Vagina (tissue), 2 donors: ENCODE data around the gene ZNF562. TPM values are rescaled to one million over a fixed set of nuclear protein-coding genes. Genes with fewer than 3 reads are reported as not detected.
"Not testable (repeated sequence)": the region's sequence is repeated elsewhere in the genome, so short reads cannot be mapped to it uniquely, and the experiment has no call there.

Experiments
- DNase-seq, 2 donors: peaks; one replicate each; pipeline ENCODE4 v3.0.0-alpha.2; 2017; ENCODE audit errors: extremely low spot score in 2 of 2
- H3K27ac ChIP-seq: fragments of 200-600 bp; sonication (generic); one replicate; pipeline ENCODE4 v1.5.1; 2019
- H3K27me3 ChIP-seq: fragments of 200-600 bp; sonication (generic); one replicate; pipeline ENCODE4 v1.5.1; 2019
- H3K36me3 ChIP-seq, 2 donors: fragments of 200-600 bp; sonication (generic); one replicate each; pipeline ENCODE4 v1.5.1; 2017 to 2019
- H3K4me1 ChIP-seq: fragments of 200-600 bp; sonication (generic); one replicate; pipeline ENCODE4 v1.5.1; 2019
- H3K4me3 ChIP-seq, 2 donors: fragments of 200-600 bp; sonication (generic); 1 replicate in 1 of 2; 2 replicates in 1 of 2; pipeline ENCODE4 v1.5.1; 2016 to 2019
- H3K9me3 ChIP-seq: fragments of 200-600 bp; sonication (generic); one replicate; pipeline ENCODE4 v1.5.1; 2019
- CTCF ChIP-seq, 3 experiments: fragments of 450-650 bp in 2 of 3; fragments of 200-600 bp in 1 of 3; sonication (generic) in 1 of 3; IDR thresholded peaks; one replicate each; pipeline ENCODE4 v1.5.1; 2017 to 2019; ENCODE audit warnings: antibody characterized with exemption in 3 of 3, mild to moderate bottlenecking in 2 of 3, moderate library complexity in 2 of 3
- POLR2A ChIP-seq, 2 donors: fragments of 450-650 bp; IDR thresholded peaks; one replicate each; pipeline ENCODE4 v1.6.1; 2017; ENCODE audit warnings: antibody characterized with exemption in 2 of 2, mild to moderate bottlenecking in 2 of 2, moderate library complexity in 2 of 2
- POLR2AphosphoS5 ChIP-seq, 2 donors: sonication (generic); formaldehyde crosslinking; IDR thresholded peaks; one replicate each; pipeline ENCODE4 v1.9.0; 2017; ENCODE audit warnings: antibody characterized with exemption in 2 of 2, mild to moderate bottlenecking in 2 of 2, low read depth in 1 of 2; ENCODE audit not compliant: insufficient read depth in 1 of 2
- intact Hi-C: fragments of 100-400 bp; cut with DNase I; formaldehyde crosslinking; loops from one replicate; pipeline ENCODE4 v1.15.1; 2023
- total RNA-seq: library from RNA; depleted of rRNA; stranded (reverse); fragments of >200 nt; gene quantifications from one replicate; pipeline ENCODE4 v1.2.3, GENCODE V29; 2016

ZNF562 gene
- total RNA-seq, 1 donor from 2014 or later, result 36.3 TPM

GRCh38 chr19:9658769-9659168 is 16.1 kb downstream of the ZNF562 start:
- TF ChIP-seq CTCF (IDR thresholded peaks at IDR 0.05) (no peak), POLR2AphosphoS5 (IDR thresholded peaks at IDR 0.05; ENCODE audit: insufficient read depth in 1 of 2, low read depth in 1 of 2) (no peak), POLR2A (IDR thresholded peaks at IDR 0.05) (no peak)
- Histone ChIP-seq H3K4me3 (no peak overlapping the region), H3K9me3 (peaks cover 5% of the 10 kb centered on the region), H3K27ac (no peak overlapping the region), H3K4me1 (no peaks in the 10 kb centered on the region), H3K27me3 (no peaks in the 10 kb centered on the region), H3K36me3 (peaks cover 6 to 56% of the 10 kb centered on the region in 2 donors)
- DNase-seq, result no peak
- intact Hi-C loops, result no loop called here

DNA sequence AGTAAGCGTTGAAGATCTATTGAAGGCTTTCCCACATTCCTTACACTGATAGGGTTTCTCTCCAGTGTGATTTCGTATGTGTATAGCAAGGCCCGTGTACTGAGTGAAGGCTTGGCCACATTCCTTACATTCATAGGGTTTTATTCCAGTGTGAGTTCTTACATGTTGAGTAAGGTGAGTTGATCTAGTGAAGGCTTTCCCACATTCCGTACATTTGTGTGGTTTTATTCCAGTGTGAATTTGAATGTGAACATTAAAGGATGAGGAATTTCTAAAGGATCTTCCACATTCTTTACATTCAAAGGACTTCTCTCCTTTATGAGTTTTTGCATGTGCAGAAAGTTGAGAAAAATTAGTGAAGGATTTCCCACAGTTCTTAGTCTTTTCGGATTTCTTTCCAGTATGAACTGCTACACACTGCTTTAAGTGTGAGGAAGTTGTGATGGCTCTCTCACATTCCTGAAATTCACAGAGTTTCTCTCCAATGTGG is 21.8 kb downstream of the ZNF562 start:
- H3K27ac ChIP-seq, result not testable (repeated sequence)

DNA sequence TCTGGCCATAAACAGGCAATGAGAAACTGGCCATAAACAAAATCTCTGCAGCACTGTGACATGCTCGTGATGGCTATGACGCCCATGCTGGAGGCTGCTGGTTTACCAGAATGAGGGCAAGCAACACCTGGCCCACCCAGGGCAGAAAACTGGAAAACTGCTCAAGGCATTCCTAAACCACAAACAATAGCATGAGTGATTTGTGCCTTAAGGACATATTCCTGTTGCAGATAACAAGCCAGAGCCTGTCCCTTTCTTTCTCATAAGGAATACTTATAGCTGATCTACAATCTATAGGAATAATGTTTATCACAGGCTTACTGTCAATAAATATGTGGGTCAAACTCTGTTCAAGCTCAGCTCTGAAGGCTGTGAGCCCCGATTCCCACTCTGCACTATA is 23.4 kb downstream of the ZNF562 start:
- H3K4me1 ChIP-seq, H3K4me3 ChIP-seq, H3K27ac ChIP-seq, intact Hi-C loops, DNase-seq, H3K27me3 ChIP-seq: not testable (repeated sequence)
- peaks cover 6 to 92% of the 10 kb centered on the region in 2 donors for H3K36me3 ChIP-seq
- peaks cover 31% of the 10 kb centered on the region for H3K9me3 ChIP-seq

More for the DNA sequence above, 21.8 kb downstream of the ZNF562 start:
- Histone ChIP-seq H3K36me3 (peaks cover 6 to 93% of the 10 kb centered on the region in 2 donors), H3K9me3 (peaks cover 31% of the 10 kb centered on the region)
- H3K4me1 ChIP-seq, intact Hi-C loops, DNase-seq, H3K4me3 ChIP-seq, H3K27me3 ChIP-seq: not testable (repeated sequence)

- no peak overlapping the region for H3K4me3 ChIP-seq
- H3K36me3 ChIP-seq, result peaks cover 0 to 85% of the 10 kb centered on the region in 2 donors
- H3K27me3 ChIP-seq, result no peaks in the 10 kb centered on the region
- intact Hi-C loops, result no loop called here
- no peaks in the 10 kb centered on the region for H3K4me1 ChIP-seq
- H3K27ac ChIP-seq, result no peak overlapping the region
- H3K9me3 ChIP-seq, result peaks cover 31% of the 10 kb centered on the region
- no peak for DNase-seq
- no peak for TF ChIP-seq POLR2AphosphoS5 (IDR thresholded peaks at IDR 0.05; ENCODE audit: insufficient read depth in 1 of 2, low read depth in 1 of 2)
- TF ChIP-seq CTCF (IDR thresholded peaks at IDR 0.05), result no peak
- TF ChIP-seq POLR2A (IDR thresholded peaks at IDR 0.05), result no peak
Observed at GRCh38 chr19:9650345-9650744, 24.6 kb downstream of the ZNF562 start.

- no peaks in the 10 kb centered on the region for H3K27me3 ChIP-seq
- no peak overlapping the region for H3K4me3 ChIP-seq
- no peak overlapping the region for H3K27ac ChIP-seq
- H3K36me3 ChIP-seq, result peaks cover 0 to 54% of the 10 kb centered on the region in 2 donors
- TF ChIP-seq POLR2A (IDR thresholded peaks at IDR 0.05), result no peak
- TF ChIP-seq POLR2AphosphoS5 (IDR thresholded peaks at IDR 0.05; ENCODE audit: insufficient read depth in 1 of 2, low read depth in 1 of 2), result no peak
- TF ChIP-seq CTCF (IDR thresholded peaks at IDR 0.05), result no peak
- no peaks in the 10 kb centered on the region for H3K9me3 ChIP-seq
- no peak for DNase-seq
- no peaks in the 10 kb centered on the region for H3K4me1 ChIP-seq
- intact Hi-C loops, result no loop called here
Observed at GRCh38 chr19:9645472-9645871, 29.4 kb downstream of the ZNF562 start.

GRCh38 chr19:9644472-9644871 is 30.4 kb downstream of the ZNF562 start:
- no peaks in the 10 kb centered on the region for H3K27me3 ChIP-seq
- no peaks in the 10 kb centered on the region for H3K9me3 ChIP-seq
- TF ChIP-seq POLR2AphosphoS5 (IDR thresholded peaks at IDR 0.05; ENCODE audit: insufficient read depth in 1 of 2, low read depth in 1 of 2) (no peak), POLR2A (IDR thresholded peaks at IDR 0.05) (no peak), CTCF (IDR thresholded peaks at IDR 0.05) (no peak)
- H3K4me1 ChIP-seq, result no peaks in the 10 kb centered on the region
- H3K36me3 ChIP-seq, result peaks cover 0 to 46% of the 10 kb centered on the region in 2 donors
- DNase-seq, result no peak
- no peak overlapping the region for H3K4me3 ChIP-seq
- intact Hi-C loops, result no loop called here
- no peak overlapping the region for H3K27ac ChIP-seq
